Stimulated activated naive CD8-positive, alpha-beta T cell treated with anti-CD3 and anti-CD28 coated beads, Interleukin-15, Interleukin-2, amounts not matched to agents 100 ng/mL and 50 ng/mL, for 24 hours (primary cell): ENCODE measurements around the gene GGACT.
"Not testable (repeated sequence)": the region's sequence is repeated elsewhere in the genome, so short reads cannot be mapped to it uniquely, and the experiment has no call there.

Source experiments
- H3K27ac Mint-ChIP-seq: one replicate; pipeline ENCODE4 v1.8.0; 2021; ENCODE audit warnings: mild to moderate bottlenecking, mixed read lengths
- H3K27me3 Mint-ChIP-seq: one replicate; pipeline ENCODE4 v1.8.0; 2021; ENCODE audit warnings: mixed read lengths
- H3K36me3 Mint-ChIP-seq: one replicate; pipeline ENCODE4 v1.8.0; 2021; ENCODE audit warnings: low read depth, mixed read lengths
- H3K4me1 Mint-ChIP-seq: one replicate; pipeline ENCODE4 v1.8.0; 2021; ENCODE audit warnings: low read depth, mixed read lengths
- H3K4me3 Mint-ChIP-seq: one replicate; pipeline ENCODE4 v1.8.0; 2021; ENCODE audit warnings: mild to moderate bottlenecking, mixed read lengths
- H3K9me3 Mint-ChIP-seq: one replicate; pipeline ENCODE4 v1.8.0; 2021; ENCODE audit warnings: mixed read lengths

GGACT gene

GRCh38 chr13:100533588-100534041 lies 55.0 kb downstream of the GGACT start:
- H3K9me3 Mint-ChIP-seq = no peaks in the 10 kb centered on the region
- H3K36me3 Mint-ChIP-seq = peaks cover 4% of the 10 kb centered on the region
- no peak overlapping the region for H3K27ac Mint-ChIP-seq
- H3K4me3 Mint-ChIP-seq = no peak overlapping the region
- no peaks in the 10 kb centered on the region for H3K27me3 Mint-ChIP-seq
- H3K4me1 Mint-ChIP-seq = peaks cover 13% of the 10 kb centered on the region

DNA sequence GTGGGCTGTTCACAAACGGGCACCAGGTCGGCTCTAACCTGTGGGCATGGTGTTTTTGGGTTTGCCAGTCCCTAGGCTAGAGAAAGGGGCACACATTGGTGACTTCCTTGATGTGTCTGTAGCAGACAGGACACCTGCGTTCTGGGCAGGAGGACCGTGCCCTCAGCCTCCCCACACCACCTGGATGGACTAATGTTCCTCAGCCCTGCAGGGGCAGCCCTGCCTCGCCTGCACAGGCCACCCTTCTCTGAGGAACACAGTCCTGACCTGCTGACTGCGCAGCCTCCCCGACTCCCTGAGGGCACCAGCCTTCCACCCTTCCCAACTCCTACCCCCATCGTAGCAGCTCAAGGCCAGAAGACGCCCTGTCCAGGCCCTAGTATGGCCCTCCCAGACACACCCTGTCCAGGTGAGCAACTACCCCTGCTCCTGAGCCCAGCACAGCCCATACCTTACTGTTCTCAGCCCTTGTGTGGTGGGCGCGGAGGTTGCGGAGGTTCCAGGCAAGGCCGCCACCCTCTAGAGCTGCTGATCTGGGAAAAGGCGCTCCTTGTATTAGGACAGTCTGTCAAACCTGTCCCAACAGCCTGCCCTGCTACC lies 55.7 kb downstream of the GGACT start:
- Mint-ChIP-seq H3K4me3 (no peak overlapping the region), H3K36me3 (peaks cover 4% of the 10 kb centered on the region), H3K27ac (no peak overlapping the region), H3K9me3 (no peaks in the 10 kb centered on the region), H3K27me3 (no peaks in the 10 kb centered on the region), H3K4me1 (peaks cover 8% of the 10 kb centered on the region)

- H3K4me1 Mint-ChIP-seq = peaks cover 2% of the 10 kb centered on the region
- no peak overlapping the region for H3K27ac Mint-ChIP-seq
- H3K27me3 Mint-ChIP-seq = no peaks in the 10 kb centered on the region
- H3K9me3 Mint-ChIP-seq = no peaks in the 10 kb centered on the region
- H3K36me3 Mint-ChIP-seq = peaks cover 4% of the 10 kb centered on the region
- H3K4me3 Mint-ChIP-seq = no peak overlapping the region
Observed at GRCh38 chr13:100532090-100532766, 56.4 kb downstream of the GGACT start.

DNA sequence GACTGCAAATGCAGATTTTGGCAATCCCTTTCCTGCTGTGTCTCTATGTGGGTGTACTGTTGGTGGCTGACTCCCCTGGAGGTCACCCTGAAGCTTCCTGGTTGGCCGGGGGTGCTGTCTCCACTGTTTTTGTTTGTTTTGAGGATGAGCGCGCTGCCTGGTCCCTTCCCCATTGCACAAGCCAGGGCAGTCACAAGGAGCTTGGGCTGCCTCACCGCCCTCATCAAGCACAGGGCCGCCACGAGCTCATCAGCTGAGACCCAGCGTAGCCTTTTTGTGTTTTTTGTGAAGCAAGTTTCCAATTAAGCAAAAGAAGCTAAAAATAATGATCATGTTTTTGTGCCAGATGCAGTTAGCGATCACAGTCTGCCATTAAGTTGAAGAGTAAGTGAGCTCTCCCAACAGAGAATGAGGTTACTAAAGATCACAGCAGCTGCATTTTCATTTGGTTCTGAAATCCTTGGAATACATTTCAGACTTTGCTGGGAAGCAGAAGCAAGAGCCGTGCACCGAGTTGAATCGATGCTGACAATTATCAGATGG lies 57.8 kb downstream of the GGACT start:
- Mint-ChIP-seq H3K27me3 (no peaks in the 10 kb centered on the region), H3K36me3 (peaks cover 4% of the 10 kb centered on the region), H3K27ac (no peak overlapping the region), H3K4me3 (no peak overlapping the region), H3K9me3 (no peaks in the 10 kb centered on the region), H3K4me1 (no peaks in the 10 kb centered on the region)

DNA sequence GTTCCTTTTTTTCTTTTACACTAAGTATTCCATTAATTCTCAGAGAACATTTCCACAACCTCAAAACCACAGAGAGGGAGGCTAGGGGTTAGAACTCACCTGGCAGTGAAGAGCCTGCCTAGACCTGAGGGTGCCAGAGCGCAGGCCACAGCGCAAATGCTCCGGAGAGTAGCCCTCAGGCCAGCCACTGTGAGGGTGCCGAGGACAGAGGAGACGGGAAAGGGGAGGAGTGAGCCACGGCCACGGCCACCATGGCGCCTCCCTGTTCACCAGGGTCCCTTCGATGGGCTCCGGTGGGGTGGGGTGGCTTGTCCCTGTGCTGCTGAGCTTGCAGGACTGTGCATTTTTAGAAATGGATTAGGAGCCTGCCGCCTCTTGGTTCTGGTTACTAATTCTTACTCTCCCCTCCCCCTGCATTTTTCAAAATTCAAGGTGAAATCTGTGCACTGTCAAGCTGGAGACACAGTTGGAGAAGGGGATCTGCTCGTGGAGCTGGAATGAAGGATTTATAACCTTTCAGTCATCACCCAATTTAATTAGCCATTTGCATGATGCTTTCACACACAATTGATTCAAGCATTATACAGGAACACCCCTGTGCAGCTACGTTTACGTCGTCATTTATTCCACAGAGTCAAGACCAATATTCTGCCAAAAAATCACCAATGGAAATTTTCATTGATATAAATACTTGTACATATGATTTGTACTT lies 58.8 kb downstream of the GGACT start:
- Mint-ChIP-seq H3K27ac (no peak overlapping the region), H3K9me3 (no peaks in the 10 kb centered on the region), H3K36me3 (peaks cover 4% of the 10 kb centered on the region), H3K27me3 (no peaks in the 10 kb centered on the region), H3K4me3 (no peak overlapping the region), H3K4me1 (no peaks in the 10 kb centered on the region)

GRCh38 chr13:100528820-100529219 lies 59.8 kb downstream of the GGACT start:
- no peak overlapping the region for H3K4me3 Mint-ChIP-seq
- no peaks in the 10 kb centered on the region for H3K9me3 Mint-ChIP-seq
- H3K4me1 Mint-ChIP-seq = no peaks in the 10 kb centered on the region
- H3K27ac Mint-ChIP-seq = no peak overlapping the region
- no peaks in the 10 kb centered on the region for H3K27me3 Mint-ChIP-seq
- peaks cover 4% of the 10 kb centered on the region for H3K36me3 Mint-ChIP-seq

DNA sequence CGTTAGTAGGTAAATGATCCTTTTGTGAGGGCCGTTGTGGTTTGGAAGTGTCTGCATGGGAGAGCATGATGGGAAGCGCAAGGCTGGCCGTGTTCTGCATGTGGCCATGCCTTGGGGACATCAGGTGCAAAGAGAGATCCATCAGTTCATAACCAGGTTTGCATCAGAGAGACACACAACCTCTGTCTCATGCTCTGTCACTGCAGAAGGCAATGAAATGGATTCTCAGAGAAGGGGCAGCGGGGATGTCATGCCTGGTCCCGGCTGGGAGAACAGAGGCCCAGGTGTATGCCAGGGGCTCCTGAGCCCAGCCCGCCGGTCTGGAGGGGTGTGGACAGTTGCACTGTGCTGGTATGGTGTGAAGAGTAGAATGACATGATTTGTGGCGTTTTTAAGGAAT lies 60.2 kb downstream of the GGACT start:
- H3K4me3 Mint-ChIP-seq = no peak overlapping the region
- no peaks in the 10 kb centered on the region for H3K27me3 Mint-ChIP-seq
- H3K9me3 Mint-ChIP-seq = no peaks in the 10 kb centered on the region
- peaks cover 4% of the 10 kb centered on the region for H3K36me3 Mint-ChIP-seq
- H3K4me1 Mint-ChIP-seq = no peaks in the 10 kb centered on the region
- H3K27ac Mint-ChIP-seq = no peak overlapping the region

- no peaks in the 10 kb centered on the region for H3K9me3 Mint-ChIP-seq
- H3K4me1 Mint-ChIP-seq = no peaks in the 10 kb centered on the region
- H3K4me3 Mint-ChIP-seq = no peak overlapping the region
- H3K27me3 Mint-ChIP-seq = no peaks in the 10 kb centered on the region
- H3K36me3 Mint-ChIP-seq = peaks cover 4% of the 10 kb centered on the region
- no peak overlapping the region for H3K27ac Mint-ChIP-seq
Observed at GRCh38 chr13:100527644-100528043, 60.9 kb downstream of the GGACT start.

GRCh38 chr13:100526318-100527000 lies 62.1 kb downstream of the GGACT start:
- Mint-ChIP-seq H3K27ac (no peak overlapping the region), H3K27me3 (no peaks in the 10 kb centered on the region), H3K4me1 (peaks cover 9% of the 10 kb centered on the region), H3K4me3 (no peak overlapping the region), H3K9me3 (no peaks in the 10 kb centered on the region), H3K36me3 (peaks cover under 1% of the 10 kb centered on the region)

- Mint-ChIP-seq H3K27ac (no peak overlapping the region), H3K4me3 (no peak overlapping the region), H3K4me1 (peaks cover 12% of the 10 kb centered on the region), H3K36me3 (no peaks in the 10 kb centered on the region), H3K9me3 (no peaks in the 10 kb centered on the region), H3K27me3 (no peaks in the 10 kb centered on the region)
Observed at GRCh38 chr13:100525453-100526317, 62.9 kb downstream of the GGACT start.

GRCh38 chr13:100524688-100525087 lies 63.9 kb downstream of the GGACT start:
- H3K27me3 Mint-ChIP-seq, H3K9me3 Mint-ChIP-seq, H3K4me3 Mint-ChIP-seq, H3K36me3 Mint-ChIP-seq, H3K27ac Mint-ChIP-seq: not testable (repeated sequence)
- peaks cover 12% of the 10 kb centered on the region for H3K4me1 Mint-ChIP-seq

GRCh38 chr13:100523981-100524386 lies 64.6 kb downstream of the GGACT start:
- Mint-ChIP-seq H3K27ac (no peak overlapping the region), H3K9me3 (no peaks in the 10 kb centered on the region), H3K36me3 (no peaks in the 10 kb centered on the region)

DNA sequence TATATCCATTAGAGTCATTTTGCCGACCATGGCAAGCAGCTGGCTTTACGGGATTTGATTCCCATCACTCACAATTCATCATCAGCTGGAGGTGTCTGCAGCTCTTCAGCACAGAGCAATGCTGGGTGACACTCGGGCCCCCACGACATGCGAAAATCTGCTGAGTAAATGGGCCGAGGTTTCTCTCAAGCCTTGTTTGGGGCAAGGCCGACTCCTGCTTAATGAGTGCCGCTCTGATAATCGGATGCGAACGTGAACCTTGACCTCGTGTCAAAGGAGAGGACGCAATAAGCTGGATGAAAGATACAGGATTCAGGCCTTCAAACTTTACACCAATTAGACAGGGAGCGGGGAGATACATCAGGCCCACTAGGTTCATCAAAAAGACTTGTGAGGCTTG lies 65.2 kb downstream of the GGACT start:
- Mint-ChIP-seq H3K27me3 (no peaks in the 10 kb centered on the region), H3K4me3 (no peak overlapping the region), H3K36me3 (no peaks in the 10 kb centered on the region), H3K9me3 (no peaks in the 10 kb centered on the region), H3K27ac (no peak overlapping the region), H3K4me1 (peaks cover 12% of the 10 kb centered on the region)

More at GRCh38 chr13:100523981-100524386, 64.6 kb downstream of the GGACT start:
- H3K4me1 Mint-ChIP-seq = peaks cover 12% of the 10 kb centered on the region
- H3K4me3 Mint-ChIP-seq = no peak overlapping the region
- H3K27me3 Mint-ChIP-seq = no peaks in the 10 kb centered on the region

- no peaks in the 10 kb centered on the region for H3K9me3 Mint-ChIP-seq
Observed at GRCh38 chr13:100522618-100523309, 65.8 kb downstream of the GGACT start.

More at GRCh38 chr13:100522618-100523309, 65.8 kb downstream of the GGACT start:
- H3K36me3 Mint-ChIP-seq = no peaks in the 10 kb centered on the region
- no peaks in the 10 kb centered on the region for H3K27me3 Mint-ChIP-seq
- no peak overlapping the region for H3K4me3 Mint-ChIP-seq
- peaks cover 12% of the 10 kb centered on the region for H3K4me1 Mint-ChIP-seq
- no peak overlapping the region for H3K27ac Mint-ChIP-seq
